Activated gamma-delta T cell treated with anti-CD3 and anti-CD28 coated beads, Interleukin-2, amount 50 U/mL, for 16 hours (primary cell): ENCODE measurements around the gene XBP1.
"Not testable (repeated sequence)": the region's sequence is repeated elsewhere in the genome, so short reads cannot be mapped to it uniquely, and the experiment has no call there.

Experiments
- DNase-seq: peaks from one replicate; pipeline ENCODE4 v3.0.0-alpha.2; 2020; ENCODE audit warnings: low read depth

The XBP1 gene

DNA sequence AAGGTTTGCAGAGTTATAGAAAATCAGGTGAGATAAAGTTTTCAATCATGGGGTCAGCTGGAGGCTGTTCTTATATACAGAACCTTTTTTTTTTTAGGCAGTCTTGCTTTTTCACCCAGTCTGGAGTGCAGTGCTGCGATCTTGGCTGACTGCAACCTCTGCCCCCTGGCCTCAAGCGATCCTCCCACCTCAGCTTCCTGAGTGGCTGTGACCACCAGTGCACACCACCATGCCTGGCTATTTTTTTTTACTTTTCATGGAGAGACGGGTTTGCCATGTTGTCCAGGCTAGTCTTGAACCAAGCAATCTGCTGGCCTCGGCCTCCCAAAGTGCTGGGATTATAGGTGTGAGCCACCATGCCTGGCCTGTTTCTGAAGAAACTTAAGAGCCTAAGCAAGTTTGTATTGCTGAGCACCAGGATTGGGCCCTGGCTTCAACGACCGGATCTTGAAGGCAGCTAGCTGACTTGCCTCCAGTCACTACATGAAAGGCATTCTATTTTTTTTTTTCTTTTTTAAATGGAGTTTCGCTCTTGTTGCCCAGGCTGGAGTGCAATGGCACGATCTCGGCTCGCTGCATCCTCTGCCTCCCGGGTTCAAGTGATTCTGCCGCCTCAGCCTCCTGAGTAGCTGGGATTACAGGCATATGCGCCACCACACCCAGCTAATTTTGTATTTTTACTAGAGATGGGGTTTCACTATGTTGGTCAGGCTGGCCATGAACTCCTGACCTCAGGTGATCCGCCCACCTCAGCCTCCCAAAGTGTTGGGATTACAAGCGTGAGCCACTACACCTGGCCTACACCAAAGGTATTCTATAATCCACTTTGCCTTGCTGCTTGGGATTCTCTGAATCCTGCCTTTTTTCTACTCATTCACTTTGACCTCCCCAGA is 7.6 kb downstream of the XBP1 start:
- no peak for DNase-seq

DNA sequence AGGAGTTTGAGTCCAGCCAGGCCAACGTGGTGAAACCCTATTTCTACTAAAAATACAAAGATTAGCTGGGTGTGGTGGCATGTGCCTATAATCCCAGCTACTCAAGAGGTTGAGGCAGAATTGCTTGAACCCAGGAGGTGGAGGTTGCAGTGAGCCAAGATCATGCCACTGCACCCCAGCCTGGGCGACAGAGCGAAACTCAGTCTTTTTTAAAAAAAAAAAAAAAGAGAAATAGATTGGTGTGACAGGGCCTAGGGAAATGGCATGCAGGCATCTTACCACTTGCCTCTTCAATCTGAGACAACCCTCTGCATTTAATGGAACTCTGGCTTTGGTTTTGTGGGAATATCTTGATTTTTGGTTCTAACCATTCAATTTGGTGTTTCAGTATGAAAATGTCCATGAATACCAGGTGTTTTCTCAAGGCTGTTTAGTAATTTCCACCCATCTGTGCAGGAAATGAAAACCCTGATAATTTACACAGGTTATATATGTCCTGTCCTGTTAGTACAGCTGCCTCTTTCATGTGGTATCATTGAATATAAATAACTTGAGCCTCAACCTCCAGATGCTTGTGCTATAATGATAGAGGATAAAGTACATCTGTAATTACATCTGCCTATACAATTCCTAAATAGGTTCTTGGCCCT is 8.4 kb downstream of the XBP1 start:
- DNase-seq: no peak

DNA sequence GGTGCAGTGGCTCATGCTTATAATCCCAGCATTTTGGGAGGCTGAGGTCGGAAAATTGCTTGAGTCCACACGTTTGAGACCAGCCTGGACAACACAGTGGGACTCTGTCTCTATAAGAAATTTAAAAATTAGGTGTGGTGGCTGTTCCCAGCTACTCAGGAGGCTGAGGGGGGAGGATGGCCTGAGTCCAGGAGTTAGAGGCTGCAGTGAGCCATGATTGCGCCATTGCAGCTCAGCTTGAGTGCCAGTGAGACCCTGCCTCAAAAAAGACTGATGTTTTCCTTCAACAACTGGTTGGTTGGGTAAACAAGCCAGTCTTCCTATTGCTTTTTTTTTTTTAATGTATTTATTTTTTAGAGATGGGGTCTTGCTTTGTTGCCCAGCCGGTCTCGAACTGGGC is 9.2 kb downstream of the XBP1 start:
- DNase-seq: no peak

DNA sequence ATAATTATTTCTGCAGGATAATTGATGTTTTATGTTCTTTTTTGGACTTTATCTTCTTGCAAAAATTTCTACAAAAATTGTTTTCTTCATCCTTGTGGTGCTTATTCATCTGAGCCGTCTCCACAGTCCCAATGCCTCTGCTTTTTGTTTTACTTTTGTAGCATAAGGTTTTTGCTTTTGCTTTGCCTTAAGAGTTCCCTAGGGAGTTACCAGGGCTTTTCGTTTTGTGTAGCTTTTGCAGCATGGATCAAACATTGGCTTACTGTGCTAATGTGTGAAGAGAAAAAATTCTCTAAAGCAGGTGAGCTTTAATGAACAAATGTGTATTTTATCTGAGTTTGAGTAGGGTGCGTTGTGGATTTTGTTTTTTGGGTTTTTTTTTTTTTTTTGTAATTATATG is 11.8 kb downstream of the XBP1 start:
- no peak for DNase-seq

DNA sequence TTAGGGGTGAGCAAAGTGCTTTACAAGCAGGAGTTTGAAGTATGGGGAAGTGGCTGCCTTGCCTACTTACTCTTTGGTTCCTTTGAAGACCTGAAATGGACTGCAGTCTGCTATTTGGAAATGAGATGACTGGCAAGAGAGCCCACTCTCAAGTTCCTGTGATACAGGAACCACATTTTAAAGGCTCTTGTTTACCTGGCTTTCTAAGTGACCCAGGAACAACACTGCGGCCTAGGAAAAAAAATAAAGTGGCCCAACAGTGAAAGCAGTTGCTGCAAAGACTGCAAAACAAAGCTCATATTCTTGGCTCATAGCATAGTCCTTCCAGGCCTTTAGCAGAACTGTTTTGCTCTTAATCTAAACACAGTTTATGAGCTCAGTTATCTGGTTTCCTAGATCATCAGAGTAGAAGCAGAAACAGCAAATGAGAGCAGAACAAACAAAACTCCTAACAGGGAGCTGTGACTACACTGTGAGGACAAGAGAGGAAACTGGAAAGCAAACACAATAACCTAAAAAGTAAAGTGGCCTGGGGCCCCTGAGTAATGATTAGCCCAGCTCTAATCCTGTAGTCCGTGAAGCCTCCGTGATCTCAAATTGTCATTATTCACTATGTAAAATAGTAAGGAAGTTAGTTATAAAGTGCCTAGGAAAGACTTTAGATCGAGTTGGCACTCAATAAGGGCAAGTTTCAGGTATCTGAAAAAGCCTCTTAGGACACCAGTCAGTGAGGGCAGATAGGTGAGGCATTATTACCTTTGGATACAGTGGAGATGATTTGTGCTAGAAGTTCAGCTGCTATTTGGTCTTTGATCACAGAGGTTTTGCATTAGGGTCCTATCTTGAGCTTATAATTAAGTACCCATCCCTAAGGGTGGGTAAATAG is 16.3 kb downstream of the XBP1 start:
- no peak for DNase-seq

DNA sequence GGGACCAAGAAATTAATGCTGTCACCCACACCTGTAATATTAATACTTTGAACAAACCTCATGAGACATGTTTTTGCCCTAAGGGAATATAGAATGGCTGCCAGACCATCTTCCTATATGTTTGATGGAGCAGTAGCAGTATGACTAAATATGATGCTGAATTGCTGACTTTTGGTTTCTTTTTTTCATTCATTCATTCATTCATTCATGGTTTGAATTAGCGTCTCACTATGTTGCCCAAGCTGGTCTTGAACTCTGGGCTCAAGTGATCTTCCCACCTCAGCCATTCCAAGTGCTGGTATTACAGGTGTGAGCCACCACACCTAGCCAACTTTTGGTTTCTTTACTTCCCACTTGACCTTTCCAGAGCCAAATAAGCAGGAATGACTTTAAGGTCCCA is 20.1 kb downstream of the XBP1 start:
- no peak for DNase-seq

DNA sequence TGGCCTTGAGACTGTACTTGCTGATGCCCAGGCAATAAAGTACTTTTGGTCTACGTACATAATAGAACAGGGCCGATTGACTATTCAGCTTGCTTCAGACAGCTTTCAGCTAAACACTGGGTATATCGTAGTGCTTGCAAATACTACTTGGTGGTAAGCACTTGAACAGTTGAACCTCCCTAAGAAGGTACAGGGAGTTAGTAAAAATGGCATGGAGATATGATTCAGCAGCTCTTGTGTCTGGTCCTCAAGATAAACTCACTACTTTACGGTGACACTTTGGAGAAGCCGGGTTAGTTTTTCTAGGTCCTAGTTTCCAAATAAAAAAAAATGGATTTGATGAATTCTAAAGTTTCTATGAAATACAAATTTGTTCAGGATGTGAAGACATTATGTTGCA is 20.5 kb downstream of the XBP1 start:
- no peak for DNase-seq

DNA sequence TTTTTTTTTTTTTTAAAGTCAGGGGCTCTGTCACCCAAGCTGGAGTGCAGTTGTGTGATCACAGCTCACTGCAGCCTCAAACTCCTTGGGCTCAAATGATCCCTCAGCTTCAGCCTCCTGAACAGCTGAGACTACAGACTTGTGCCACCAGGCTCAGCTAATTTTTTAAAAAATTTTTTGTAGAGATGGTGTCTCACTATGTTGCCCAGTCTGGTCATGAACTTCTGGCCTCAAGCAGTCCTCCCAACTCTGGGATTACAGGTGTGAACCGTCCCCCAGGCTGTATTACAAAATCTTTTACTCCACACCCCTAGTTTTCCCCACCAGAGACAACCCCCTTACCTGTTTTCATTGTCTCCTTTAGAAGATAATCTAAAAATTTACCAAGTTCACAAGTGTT is 26.0 kb downstream of the XBP1 start:
- DNase-seq: no peak

DNA sequence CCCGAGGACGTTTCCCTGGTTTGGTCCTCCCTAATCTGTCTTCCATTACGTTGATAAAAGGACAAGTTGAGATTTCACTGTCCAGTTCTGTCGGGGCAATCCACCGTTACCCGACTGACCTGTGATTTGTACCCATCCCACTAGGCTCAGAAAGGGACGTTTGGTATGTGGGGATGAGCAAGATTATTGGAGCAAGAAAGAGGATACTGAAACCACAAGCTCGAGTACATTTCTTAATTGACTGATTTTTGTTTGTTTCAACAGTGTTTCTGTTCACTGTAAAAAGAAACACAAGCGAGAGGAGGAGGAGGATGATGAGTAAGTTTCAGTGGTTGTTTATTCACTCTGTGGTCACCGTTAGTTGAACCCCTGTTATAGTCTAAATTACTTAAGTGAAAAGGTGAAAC is 26.9 kb downstream of the XBP1 start:
- no peak for DNase-seq

DNA sequence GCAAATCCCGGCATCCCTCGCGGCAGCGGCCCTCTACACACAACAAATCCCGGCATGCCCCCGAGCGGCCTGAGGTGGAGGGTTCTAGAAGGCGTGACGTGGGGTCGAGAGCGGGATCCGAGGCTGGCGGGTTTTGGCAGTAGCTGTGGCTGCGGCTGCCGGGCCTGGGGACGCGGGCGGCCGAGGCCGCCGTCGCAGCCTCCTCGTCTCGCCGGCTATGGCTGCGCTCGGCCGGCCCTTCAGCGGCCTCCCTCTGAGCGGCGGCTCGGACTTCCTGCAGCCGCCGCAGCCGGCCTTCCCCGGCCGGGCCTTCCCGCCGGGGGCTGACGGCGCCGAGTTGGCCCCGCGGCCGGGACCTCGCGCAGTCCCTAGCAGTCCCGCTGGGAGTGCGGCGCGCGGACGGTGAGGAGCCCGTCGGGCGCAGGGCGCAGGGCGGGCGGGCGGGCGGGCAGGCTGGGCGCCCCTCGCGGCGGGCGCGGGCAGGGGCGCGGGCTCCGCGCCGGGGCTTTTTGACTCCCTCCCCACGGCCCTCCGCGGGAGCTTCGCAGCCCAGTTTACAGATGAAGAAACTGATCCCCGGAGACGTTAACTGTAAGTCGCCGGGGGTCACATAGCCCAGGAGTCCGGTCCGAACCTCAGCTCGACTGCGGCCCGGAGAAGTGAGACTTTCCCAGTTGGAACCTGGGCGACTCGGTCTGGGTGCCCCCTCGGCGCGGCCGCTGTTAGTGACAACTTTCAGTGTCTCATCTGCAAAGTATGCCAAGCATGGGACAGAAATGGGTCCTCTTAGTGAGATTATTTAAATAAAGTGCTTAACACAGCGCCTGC is 27.5 kb downstream of the XBP1 start, which contains the start of gene CCDC117:
CCDC117 (plus strand) TSS at position 63 of the 828 bp plus-strand sequence; CDS start at position 218, 155 bp downstream.
- peak; percentile 86 for DNase-seq

DNA sequence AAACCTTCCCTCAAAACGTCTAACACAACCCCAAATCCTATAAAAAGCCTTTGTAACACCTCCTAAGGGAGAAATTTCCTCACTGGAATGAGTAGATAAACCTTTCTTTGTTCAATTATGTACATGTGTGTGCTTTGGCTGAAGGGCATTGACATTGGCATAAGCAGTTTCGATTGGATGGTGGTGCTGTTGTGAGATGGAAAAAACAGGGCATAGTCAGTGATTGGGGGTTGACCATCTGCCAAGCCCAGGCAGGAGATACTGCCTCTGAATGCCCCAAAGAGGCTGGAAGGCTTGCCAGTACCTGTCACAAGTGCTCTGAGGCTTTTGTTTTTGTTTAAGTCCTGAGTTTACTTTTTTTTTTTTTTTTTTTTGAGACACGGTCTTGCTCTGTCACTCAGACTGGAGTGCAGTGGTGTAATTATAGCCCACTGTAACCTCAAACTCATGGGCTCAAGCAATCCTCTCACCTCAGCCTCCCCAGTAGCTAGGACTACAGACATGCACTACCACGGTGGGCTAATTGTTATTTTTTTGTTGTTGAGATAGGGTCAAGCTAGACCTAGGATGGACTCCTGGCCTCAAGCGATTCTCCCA is 29.1 kb downstream of the XBP1 start:
- DNase-seq: no peak

DNA sequence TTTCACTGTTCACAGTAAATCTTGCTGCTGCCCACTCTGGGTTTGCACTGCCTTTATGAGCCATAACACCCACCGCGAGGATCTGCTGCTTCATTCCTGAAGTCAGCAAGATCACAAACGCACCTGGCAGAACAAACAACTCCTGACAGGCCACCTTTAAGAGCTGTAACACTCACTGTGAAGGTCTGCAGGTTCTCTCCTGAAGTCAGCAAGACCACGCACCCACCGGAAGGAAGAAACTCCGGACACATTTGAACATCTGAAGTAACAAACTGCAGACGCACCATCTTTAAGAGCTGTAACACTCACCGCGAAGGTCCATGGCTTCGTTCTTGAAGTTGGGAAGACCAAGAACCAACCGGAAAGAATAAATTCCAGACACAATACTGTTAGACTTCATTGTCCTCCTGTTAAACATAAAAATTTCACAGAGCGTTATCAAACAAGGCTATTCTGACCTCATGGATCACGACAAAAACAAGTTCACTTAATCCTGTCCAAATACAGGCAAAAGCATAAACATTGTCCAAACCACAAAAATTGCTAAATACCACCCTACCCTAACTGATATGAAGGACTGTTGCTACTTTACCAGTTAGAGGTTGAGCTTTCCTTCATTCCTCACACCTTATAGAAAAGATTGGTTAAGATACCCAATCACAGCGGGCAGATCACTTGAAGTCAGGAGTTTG is 30.8 kb downstream of the XBP1 start:
- DNase-seq: no peak

DNA sequence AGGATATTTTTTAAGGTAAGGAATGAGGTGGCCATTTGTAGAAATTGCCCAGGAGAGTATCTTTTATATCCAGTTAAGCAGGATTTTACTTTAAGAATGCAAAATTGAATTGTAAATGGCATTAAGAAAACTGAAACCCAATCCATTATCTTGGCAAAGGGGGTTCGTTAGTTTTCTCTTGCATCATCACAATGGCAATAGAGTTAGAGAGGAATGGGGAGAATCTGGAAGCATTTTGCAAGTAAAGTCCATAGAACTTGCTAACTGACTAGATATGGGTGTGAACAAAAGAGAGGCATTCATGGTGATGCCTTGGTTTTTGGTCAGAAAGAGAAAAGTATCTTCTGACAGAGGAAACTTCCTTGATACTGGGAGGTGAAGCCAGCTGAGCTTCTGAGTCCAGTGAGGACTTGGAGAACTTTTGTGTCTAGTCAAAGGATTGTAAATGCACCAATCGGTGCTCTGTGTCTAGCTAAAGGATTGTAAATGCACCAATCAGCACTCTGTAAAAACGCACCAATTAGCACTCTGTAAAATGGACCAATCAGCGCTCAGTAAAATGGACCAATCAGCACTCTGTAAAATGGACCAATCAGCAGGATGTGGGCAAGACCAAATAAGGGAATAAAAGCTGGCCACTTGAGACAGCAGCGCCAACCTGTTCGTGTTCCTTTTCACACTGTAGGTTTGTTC is 31.5 kb downstream of the XBP1 start:
- no peak for DNase-seq

DNA sequence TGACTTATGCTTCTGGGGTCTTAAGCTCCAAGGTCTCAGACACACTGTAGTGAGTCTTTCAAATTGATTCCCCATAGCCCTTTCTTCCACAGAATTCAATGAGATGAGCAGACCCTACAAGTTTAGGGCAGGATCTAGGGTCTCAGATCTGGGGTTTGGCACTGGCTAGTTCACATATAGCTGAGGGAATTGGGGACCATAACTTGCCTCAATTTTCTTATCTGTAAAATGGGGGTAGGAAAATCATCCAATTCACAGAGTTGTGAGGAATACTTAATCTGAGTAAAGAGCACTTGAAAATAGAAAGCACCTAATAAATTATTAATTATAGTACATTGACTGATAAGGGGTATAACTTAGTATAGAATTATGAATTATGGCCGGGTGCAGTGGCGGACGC is 33.7 kb downstream of the XBP1 start:
- no peak for DNase-seq

DNA sequence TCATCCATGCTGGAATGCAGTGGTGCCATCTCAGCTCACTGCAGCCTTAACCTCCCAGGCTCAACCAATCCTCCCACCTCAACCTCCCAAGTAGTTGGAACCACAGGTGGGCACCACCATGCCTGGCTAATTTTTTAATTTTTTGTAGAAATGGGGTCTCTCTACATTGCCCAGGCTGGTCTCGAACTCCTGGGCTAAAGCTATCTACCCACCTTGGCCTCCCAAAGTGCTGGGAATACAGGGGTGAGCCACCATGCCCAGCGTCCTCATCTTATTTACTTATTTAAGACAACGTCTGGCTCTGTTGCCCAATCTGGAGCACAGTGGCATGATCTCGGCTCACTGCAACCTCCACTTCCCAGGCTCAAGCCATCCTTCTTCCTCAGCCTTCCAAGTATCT is 38.4 kb downstream of the XBP1 start:
- DNase-seq: not testable (repeated sequence)

DNA sequence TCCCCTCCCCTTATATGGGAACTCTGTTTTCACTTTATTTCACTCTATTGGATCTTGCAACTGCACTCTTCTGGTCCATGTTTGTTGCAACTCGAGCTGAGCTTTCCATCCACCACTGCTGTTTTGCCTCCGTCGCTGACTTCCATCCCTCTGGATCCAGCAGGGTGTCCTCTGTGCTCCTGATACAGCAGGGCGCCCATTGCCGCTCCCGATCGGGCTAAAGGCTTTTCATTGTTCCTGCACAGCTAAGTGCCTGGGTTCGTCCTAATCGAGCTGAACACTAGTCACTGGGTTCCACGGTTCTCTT is 39.0 kb downstream of the XBP1 start:
- DNase-seq: no peak

DNA sequence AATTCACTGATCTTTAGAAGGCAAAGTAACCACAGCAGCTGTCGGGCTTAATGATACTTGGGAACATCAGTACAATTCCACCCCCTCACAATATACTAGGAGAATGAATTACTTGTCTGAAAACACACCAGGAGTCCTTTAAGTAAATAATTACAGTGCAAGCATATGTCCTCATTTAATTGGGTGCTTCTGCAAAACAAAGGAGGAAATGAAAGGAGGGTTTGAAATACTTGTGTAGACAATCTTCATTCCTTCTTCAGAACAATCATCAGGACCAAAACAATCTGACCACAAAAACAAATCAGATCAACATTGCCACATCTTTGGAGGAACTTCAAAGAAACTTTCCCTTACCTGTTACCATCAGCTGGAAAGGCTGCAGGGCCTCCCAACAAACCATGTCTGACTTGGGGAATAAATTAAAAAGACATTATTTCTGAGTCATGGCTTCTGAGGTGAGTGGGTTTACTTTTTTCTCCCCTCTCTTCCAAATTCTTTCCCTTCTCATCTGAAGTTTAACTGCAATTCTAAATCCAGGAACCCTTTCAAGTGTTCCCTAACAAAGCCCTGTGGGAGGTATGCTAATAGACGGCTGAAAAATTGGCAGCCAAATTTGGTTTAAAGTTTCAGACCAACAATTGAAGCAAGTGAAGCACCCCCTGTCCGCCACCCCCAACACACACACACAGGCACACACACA is 40.4 kb downstream of the XBP1 start:
- no peak for DNase-seq

DNA sequence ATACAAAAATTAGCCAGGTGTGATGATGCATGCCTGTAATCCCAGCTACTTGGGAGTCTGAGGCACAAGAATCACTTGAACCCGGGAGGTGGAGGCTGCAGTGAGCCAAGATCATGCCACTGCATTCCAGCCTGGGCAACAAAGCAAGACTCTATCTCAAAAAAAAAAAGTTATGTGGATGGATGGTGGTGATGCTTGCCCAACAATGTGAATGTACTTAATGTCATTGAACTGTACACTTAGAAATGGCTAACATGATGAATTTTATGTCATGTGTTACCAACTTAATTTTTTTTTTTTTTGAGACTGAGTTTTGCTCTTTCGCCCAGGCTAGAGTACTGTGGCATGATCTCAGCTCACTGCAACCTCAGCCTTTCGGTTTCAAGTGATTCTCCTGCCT is 45.9 kb downstream of the XBP1 start:
- not testable (repeated sequence) for DNase-seq

DNA sequence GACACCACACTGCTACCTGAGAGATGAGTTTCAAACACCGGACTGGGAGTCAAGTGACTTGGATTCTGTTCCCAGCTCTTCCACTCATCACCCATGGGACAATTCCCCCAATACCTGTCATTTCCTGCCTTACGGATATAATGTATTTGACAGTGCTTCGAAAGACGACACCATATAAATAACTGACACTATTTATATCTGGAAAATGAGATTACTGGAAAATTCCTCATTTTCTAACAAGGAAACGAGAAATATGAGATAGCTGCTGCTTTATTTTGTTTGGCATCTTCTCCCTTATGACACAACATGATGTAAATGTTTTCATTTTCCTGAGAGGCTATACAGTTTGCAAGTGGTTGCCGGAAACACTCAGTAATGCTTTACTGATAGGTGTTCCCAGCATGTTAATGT is 49.9 kb downstream of the XBP1 start:
- DNase-seq: no peak
